ENCODE measurements around the gene LRRC3.
"Not testable (repeated sequence)": the region's sequence is repeated elsewhere in the genome, so short reads cannot be mapped to it uniquely, and the experiment has no call there.

LRRC3 gene

DNA sequence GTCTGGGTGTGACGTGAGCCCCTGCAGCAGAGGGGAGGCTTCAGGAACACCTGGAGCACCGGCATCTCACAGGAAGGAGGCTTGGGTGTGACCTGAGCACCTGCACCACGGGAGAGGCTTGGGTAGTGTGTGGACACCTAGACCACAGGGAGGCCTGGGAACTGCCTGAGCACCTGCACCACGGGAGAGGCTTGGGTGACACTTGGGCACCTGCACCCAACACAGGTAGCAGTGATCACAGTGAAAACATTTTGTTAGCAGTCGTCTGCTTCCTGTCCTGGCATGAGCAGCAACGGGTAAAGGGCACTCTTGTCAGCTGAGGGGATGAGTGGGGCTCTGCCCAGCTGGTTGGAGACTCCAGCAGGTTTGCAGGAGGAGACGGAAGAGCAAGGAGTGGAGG is 22.4 kb downstream of the LRRC3 start:
- Histone ChIP-seq H3K9ac (ENCODE audit: low read length) (no peak overlapping the region), H2BK15ac (ENCODE audit: low read depth, poor library complexity, severe bottlenecking) (no peak overlapping the region), H2BK12ac (ENCODE audit: low read length in 2 of 2) (no peak overlapping the region), H2AK5ac (ENCODE audit: low read length, severe bottlenecking) (no peak overlapping the region), H3K23ac (ENCODE audit: low read length in 2 of 2) (no peak overlapping the region), H3K14ac (ENCODE audit: low read length in 2 of 2) (no peak overlapping the region), H2BK120ac (ENCODE audit: low read depth, low read length) (no peak overlapping the region), H3K4me3 (ENCODE audit: insufficient read depth in 1 of 2, low read depth in 1 of 2, low read length in 2 of 2) (no peak overlapping the region), H2BK5ac (ENCODE audit: low read depth, low read length, poor library complexity, severe bottlenecking) (no peak overlapping the region), H3K27me3 (ENCODE audit: control insufficient read depth in 1 of 2, insufficient read depth in 1 of 2, low read length in 2 of 2) (peaks cover 12 to 13% of the 10 kb centered on the region in 2 experiments), H3K4me2 (ENCODE audit: low read length, poor library complexity, severe bottlenecking) (no peak overlapping the region), H3K18ac (ENCODE audit: low read depth in 1 of 2, low read length in 2 of 2) (no peak overlapping the region), H4K91ac (ENCODE audit: low read length) (no peak overlapping the region), H3K4me1 (ENCODE audit: control insufficient read depth, insufficient read depth, low read depth, low read length) (no peaks in the 10 kb centered on the region), H3K27ac (ENCODE audit: low read length, poor library complexity, severe bottlenecking) (no peak overlapping the region), H3K36me3 (ENCODE audit: control insufficient read depth in 1 of 2, insufficient read depth in 2 of 2, low read depth in 1 of 2, low read length in 2 of 2) (no peaks in the 10 kb centered on the region), H2AFZ (ENCODE audit: low read depth, low read length) (no peak overlapping the region), H3K4ac (ENCODE audit: low read depth in 1 of 2, low read length in 2 of 2) (no peak overlapping the region), H3K79me1 (replicated peaks; ENCODE audit: low read length, poor library complexity, severe bottlenecking) (no peaks in the 10 kb centered on the region), H3K9me3 (ENCODE audit: control insufficient read depth, low read length) (no peaks in the 10 kb centered on the region), H4K8ac (ENCODE audit: low read length) (no peak overlapping the region)
- WGBS, result 71% methylated on average over 7 of the region's 7 CpGs
- DNase-seq, result no peak

DNA sequence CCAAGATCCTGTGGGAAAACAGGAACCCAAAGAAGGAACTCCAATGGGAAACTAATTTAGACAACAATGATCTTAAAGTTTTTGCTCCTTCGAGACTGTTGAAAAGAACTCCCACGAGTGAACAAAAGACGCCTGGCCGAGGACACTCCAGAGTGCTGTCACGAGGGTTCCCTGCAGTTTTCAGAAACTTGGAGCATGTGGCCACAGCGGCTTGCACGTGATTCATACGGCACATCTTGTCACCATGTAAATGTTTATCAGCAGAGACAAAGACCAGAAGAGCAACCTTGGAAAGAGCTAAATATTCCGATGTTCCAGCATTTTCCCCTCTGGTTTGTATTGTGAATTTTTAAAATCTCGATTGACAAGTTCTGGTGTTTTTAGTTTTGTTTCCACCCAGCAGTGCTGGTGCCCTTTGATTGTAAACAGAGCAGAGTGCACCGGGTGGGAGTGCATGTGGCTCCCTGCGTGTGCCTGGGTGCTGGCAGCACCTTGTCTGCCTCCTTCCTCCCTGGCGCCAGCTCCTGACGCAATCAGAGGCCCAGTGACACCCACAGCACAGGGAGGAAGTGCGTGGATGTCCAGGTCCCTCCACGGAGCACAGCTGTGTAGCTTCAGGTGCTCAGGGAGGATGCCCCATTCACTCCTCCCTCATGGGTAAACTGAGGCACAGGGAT is 23.0 kb downstream of the LRRC3 start:
- H3K27ac ChIP-seq (ENCODE audit: low read length, poor library complexity, severe bottlenecking), result no peak overlapping the region
- no peak overlapping the region for H3K23ac ChIP-seq (ENCODE audit: low read length in 2 of 2)
- no peaks in the 10 kb centered on the region for H3K9me3 ChIP-seq (ENCODE audit: control insufficient read depth, low read length)
- no peak overlapping the region for H2BK120ac ChIP-seq (ENCODE audit: low read depth, low read length)
- no peak overlapping the region for H3K14ac ChIP-seq (ENCODE audit: low read length in 2 of 2)
- no peak overlapping the region for H3K4ac ChIP-seq (ENCODE audit: low read depth in 1 of 2, low read length in 2 of 2)
- DNase-seq, result no peak
- H3K9ac ChIP-seq (ENCODE audit: low read length), result no peak overlapping the region
- no peak overlapping the region for H4K91ac ChIP-seq (ENCODE audit: low read length)
- no peaks in the 10 kb centered on the region for H3K4me1 ChIP-seq (ENCODE audit: control insufficient read depth, insufficient read depth, low read depth, low read length)
- no peak overlapping the region for H2BK5ac ChIP-seq (ENCODE audit: low read depth, low read length, poor library complexity, severe bottlenecking)
- H2BK12ac ChIP-seq (ENCODE audit: low read length in 2 of 2), result no peak overlapping the region
- peaks cover 13 to 17% of the 10 kb centered on the region in 2 experiments for H3K27me3 ChIP-seq (ENCODE audit: control insufficient read depth in 1 of 2, insufficient read depth in 1 of 2, low read length in 2 of 2)
- H3K18ac ChIP-seq (ENCODE audit: low read depth in 1 of 2, low read length in 2 of 2), result no peak overlapping the region
- no peak overlapping the region for H3K4me3 ChIP-seq (ENCODE audit: insufficient read depth in 1 of 2, low read depth in 1 of 2, low read length in 2 of 2)
- H2BK15ac ChIP-seq (ENCODE audit: low read depth, poor library complexity, severe bottlenecking), result no peak overlapping the region
- H2AK5ac ChIP-seq (ENCODE audit: low read length, severe bottlenecking), result no peak overlapping the region
- H2AFZ ChIP-seq (ENCODE audit: low read depth, low read length), result no peak overlapping the region
- H3K4me2 ChIP-seq (ENCODE audit: low read length, poor library complexity, severe bottlenecking), result no peak overlapping the region
- H3K36me3 ChIP-seq (ENCODE audit: control insufficient read depth in 1 of 2, insufficient read depth in 2 of 2, low read depth in 1 of 2, low read length in 2 of 2), result no peaks in the 10 kb centered on the region
- no peak overlapping the region for H4K8ac ChIP-seq (ENCODE audit: low read length)
- WGBS, result 81% methylated on average over 16 of the region's 16 CpGs
- H3K79me1 ChIP-seq (replicated peaks; ENCODE audit: low read length, poor library complexity, severe bottlenecking), result no peaks in the 10 kb centered on the region

DNA sequence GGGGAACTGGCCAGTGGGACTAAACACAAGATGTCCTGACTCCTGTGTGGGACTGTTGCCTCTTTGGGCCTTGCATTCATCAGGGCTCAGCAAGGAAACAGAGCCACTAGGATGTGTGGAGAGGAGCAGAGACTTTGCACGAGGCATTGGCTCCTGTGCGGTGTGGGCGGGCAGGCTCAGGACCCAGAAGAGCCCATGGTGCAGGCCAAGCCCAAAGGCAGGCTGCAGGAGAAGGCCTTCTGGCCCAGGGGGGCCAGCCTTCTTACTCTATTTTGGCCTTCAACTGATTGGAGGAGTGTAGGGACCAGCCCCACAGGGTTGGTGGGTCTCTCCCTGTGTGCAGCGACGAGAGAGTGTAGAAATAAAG is 23.5 kb downstream of the LRRC3 start:
- no peak overlapping the region for H3K27ac ChIP-seq (ENCODE audit: low read length, poor library complexity, severe bottlenecking)
- WGBS, result 83% methylated on average over 5 of the region's 5 CpGs

DNA sequence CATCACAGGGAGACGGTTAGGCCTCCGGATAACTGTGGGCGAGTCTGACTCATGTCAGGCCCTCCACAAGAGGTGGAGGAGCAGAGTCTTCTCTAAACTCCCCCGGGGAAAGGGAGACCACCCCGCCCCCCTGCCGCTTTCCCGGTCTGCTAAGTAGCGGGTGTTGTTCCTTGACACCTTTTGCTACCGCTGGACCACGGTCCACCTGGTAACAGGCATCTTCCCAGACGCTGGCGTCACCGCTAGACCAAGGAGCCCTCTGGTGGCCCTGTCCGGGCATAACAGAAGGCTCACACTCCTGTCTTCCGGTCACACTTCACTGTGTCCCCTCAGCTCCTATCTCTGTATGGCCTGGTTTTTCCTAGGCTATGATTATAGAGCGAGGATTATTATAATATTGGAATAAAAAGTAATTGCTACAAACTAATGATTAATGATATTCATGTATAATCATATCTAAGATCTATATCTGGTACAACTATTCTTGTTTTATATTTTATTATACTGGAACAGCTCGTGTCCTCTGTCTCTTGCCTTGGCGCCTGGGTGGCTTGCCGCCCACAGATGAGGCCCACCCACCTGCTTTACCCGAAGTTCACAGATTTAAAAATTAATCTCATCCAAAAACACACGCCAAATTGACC is 24.4 kb downstream of the LRRC3 start:
- WGBS, result 40% methylated on average over 17 of the region's 21 CpGs

More for the DNA sequence above, 23.5 kb downstream of the LRRC3 start:
- no peaks in the 10 kb centered on the region for H3K9me3 ChIP-seq (ENCODE audit: control insufficient read depth, low read length)
- H4K8ac ChIP-seq (ENCODE audit: low read length), result no peak overlapping the region
- no peak overlapping the region for H3K23ac ChIP-seq (ENCODE audit: low read length in 2 of 2)
- H3K36me3 ChIP-seq (ENCODE audit: control insufficient read depth in 1 of 2, insufficient read depth in 2 of 2, low read depth in 1 of 2, low read length in 2 of 2), result no peaks in the 10 kb centered on the region
- no peak overlapping the region for H2BK5ac ChIP-seq (ENCODE audit: low read depth, low read length, poor library complexity, severe bottlenecking)
- H2AFZ ChIP-seq (ENCODE audit: low read depth, low read length), result no peak overlapping the region
- H3K4me2 ChIP-seq (ENCODE audit: low read length, poor library complexity, severe bottlenecking), result no peak overlapping the region
- H2BK120ac ChIP-seq (ENCODE audit: low read depth, low read length), result no peak overlapping the region
- DNase-seq, result no peak
- no peak overlapping the region for H3K4ac ChIP-seq (ENCODE audit: low read depth in 1 of 2, low read length in 2 of 2)
- H3K27me3 ChIP-seq (ENCODE audit: control insufficient read depth in 1 of 2, insufficient read depth in 1 of 2, low read length in 2 of 2), result peaks cover 13 to 20% of the 10 kb centered on the region in 2 experiments
- no peak overlapping the region for H2AK5ac ChIP-seq (ENCODE audit: low read length, severe bottlenecking)
- no peak overlapping the region for H3K14ac ChIP-seq (ENCODE audit: low read length in 2 of 2)
- H4K91ac ChIP-seq (ENCODE audit: low read length), result no peak overlapping the region
- no peaks in the 10 kb centered on the region for H3K79me1 ChIP-seq (replicated peaks; ENCODE audit: low read length, poor library complexity, severe bottlenecking)
- H3K4me3 ChIP-seq (ENCODE audit: insufficient read depth in 1 of 2, low read depth in 1 of 2, low read length in 2 of 2), result no peak overlapping the region
- no peaks in the 10 kb centered on the region for H3K4me1 ChIP-seq (ENCODE audit: control insufficient read depth, insufficient read depth, low read depth, low read length)
- H3K9ac ChIP-seq (ENCODE audit: low read length), result no peak overlapping the region
- H3K18ac ChIP-seq (ENCODE audit: low read depth in 1 of 2, low read length in 2 of 2), result no peak overlapping the region
- H2BK12ac ChIP-seq (ENCODE audit: low read length in 2 of 2), result no peak overlapping the region
- no peak overlapping the region for H2BK15ac ChIP-seq (ENCODE audit: low read depth, poor library complexity, severe bottlenecking)

More for the DNA sequence above, 24.4 kb downstream of the LRRC3 start:
- H3K4me1 ChIP-seq (ENCODE audit: control insufficient read depth, insufficient read depth, low read depth, low read length); H3K9ac ChIP-seq (ENCODE audit: low read length); H2AFZ ChIP-seq (ENCODE audit: low read depth, low read length); H4K8ac ChIP-seq (ENCODE audit: low read length); H3K18ac ChIP-seq (ENCODE audit: low read depth in 1 of 2, low read length in 2 of 2); H3K23ac ChIP-seq (ENCODE audit: low read length in 2 of 2); H3K27ac ChIP-seq (ENCODE audit: low read length, poor library complexity, severe bottlenecking); H2BK120ac ChIP-seq (ENCODE audit: low read depth, low read length); H3K4me2 ChIP-seq (ENCODE audit: low read length, poor library complexity, severe bottlenecking); H3K79me1 ChIP-seq (replicated peaks; ENCODE audit: low read length, poor library complexity, severe bottlenecking); H2BK12ac ChIP-seq (ENCODE audit: low read length in 2 of 2); H3K9me3 ChIP-seq (ENCODE audit: control insufficient read depth, low read length); H2AK5ac ChIP-seq (ENCODE audit: low read length, severe bottlenecking); H2BK15ac ChIP-seq (ENCODE audit: low read depth, poor library complexity, severe bottlenecking); H3K4ac ChIP-seq (ENCODE audit: low read depth in 1 of 2, low read length in 2 of 2); H3K4me3 ChIP-seq (ENCODE audit: insufficient read depth in 1 of 2, low read depth in 1 of 2, low read length in 2 of 2); H2BK5ac ChIP-seq (ENCODE audit: low read depth, low read length, poor library complexity, severe bottlenecking); H3K36me3 ChIP-seq (ENCODE audit: control insufficient read depth in 1 of 2, insufficient read depth in 2 of 2, low read depth in 1 of 2, low read length in 2 of 2); H4K91ac ChIP-seq (ENCODE audit: low read length); H3K14ac ChIP-seq (ENCODE audit: low read length in 2 of 2): not testable (repeated sequence)
- peak; percentile 25 for DNase-seq
- H3K27me3 ChIP-seq (ENCODE audit: control insufficient read depth in 1 of 2, insufficient read depth in 1 of 2, low read length in 2 of 2), result peaks cover 13 to 20% of the 10 kb centered on the region in 2 experiments
